Measurements from ENCODE around the gene NCDN.

Gene NCDN

GRCh38 chr1:35554266-35555211 lies 3.1 kb upstream of the NCDN start:
- intact Hi-C loops (cut with DNase I): loop anchor here (5.0 kb wide), 1 partner anchor 88 kb away; the partner anchor contains the start of gene PSMB2
- no peak for DNase-seq

- intact Hi-C loops (cut with DNase I): loop anchor here (5.0 kb wide), 1 partner anchor 87 kb away; the partner anchor contains the start of gene PSMB2
- no peak for DNase-seq
Observed at GRCh38 chr1:35555212-35555584, 2.4 kb upstream of the NCDN start.

- intact Hi-C loops (cut with DNase I): loop anchor here (5.0 kb wide), 1 partner anchor 86 kb away; the partner anchor contains the start of gene PSMB2
- no peak for DNase-seq
Observed at GRCh38 chr1:35555601-35556477, 1.8 kb upstream of the NCDN start.

GRCh38 chr1:35556484-35557117 lies 998 bp upstream of the NCDN start:
- no peak for DNase-seq
- intact Hi-C loops (cut with DNase I): loop anchor here (5.0 kb wide), 1 partner anchor 86 kb away; the partner anchor contains the start of gene PSMB2

GRCh38 chr1:35557118-35557610 lies 435 bp upstream of the NCDN start, which contains the start of gene KIAA0319L:
TSS of gene KIAA0319L (minus strand) at chr1:35557403. CDS start at chr1:35554491, 2,912 bp downstream.
- intact Hi-C loops (cut with DNase I): loop anchor here (5.0 kb wide), 1 partner anchor 85 kb away; the partner anchor contains the start of gene PSMB2
- DNase-seq: peak; percentile 90 to 98 (median 92)

DNA sequence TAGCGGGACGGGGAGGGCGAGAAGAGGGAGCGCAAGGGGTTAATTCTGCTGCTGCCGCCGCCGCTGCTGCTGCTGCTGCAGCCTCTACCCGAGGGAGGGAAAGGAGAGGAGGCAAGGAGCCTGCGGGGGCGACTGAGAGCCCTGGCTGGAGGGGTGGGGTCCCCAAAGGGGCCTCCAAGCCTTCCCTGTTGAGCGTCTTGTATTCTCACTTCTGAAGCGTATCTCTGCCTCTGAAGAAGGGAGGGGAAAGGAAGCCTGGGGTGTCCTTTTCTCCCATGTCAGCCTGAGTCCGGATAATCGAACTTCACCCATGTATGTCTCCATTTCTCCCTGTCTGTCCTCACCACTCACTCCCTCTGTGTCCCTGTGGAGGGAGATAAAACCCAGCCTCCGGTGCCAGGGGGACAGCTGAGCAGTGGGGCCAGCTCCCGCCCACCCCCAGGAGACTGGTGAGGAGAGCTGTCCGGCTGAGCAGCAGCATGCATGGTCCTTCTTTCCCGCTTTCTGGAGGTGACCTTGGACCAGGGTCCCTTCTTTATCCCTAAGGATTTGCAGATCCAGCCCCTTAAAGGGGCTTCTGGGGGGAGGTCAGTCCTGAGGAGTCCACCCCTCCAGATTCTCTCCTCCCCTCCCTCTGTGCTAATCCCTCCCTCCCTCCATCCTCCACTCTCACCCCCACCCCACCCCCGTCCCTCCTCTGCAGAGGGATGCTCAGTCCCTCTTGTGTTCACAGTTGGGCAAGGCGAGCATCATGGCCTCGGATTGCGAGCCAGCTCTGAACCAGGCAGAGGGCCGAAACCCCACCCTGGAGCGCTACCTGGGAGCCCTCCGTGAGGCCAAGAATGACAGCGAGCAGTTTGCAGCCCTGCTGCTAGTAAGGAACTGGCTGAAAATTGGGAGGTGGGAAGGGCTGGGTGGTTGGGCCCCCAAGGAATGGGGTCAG lies 1.0 kb downstream of the NCDN start:
- peak in 3 of 10 donors; percentile 80 to 87 (median 84) for DNase-seq
- intact Hi-C loops (cut with DNase I): loop anchor here (2.0 to 5.0 kb wide), 2 partner anchors 84 to 366 kb away; partner anchors contain the start of genes PSMB2 and SFPQ

DNA sequence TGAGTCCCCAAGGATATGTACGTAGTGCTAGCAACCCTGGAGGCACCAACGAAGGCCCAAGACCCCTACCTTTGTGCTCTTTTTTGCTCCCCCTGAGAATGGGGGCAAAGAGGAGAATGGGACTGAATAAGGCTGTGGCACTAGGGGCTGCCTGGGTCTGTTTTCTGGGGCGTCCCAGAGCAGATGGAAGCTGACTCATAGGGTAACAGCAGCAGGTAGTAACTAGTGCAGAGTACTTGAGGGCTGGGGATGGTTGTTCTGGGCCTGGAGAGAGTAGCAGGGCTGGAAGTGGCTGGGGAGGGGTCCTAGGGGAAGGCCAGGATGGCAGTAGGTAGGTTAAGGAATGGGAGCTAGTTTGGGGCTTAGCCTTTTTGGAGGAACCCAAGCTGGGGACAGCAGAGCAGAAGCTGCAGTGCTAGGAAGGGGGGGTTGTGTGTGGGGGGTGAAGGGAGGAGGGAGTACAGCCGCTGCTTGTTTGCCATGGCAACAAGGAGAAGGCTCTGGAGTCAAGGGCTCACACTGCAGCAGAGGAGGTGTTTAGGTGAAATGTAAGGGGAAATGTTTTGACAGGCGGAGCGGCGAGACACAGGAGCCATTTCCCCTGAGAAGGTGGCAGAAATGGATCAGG lies 1.8 kb downstream of the NCDN start:
- peak in 2 of 10 donors; percentile 82 to 90 for DNase-seq
- intact Hi-C loops (cut with DNase I): loop anchor here (2.0 to 5.0 kb wide), 2 partner anchors 83 to 367 kb away; partner anchors contain the start of genes PSMB2 and SFPQ

DNA sequence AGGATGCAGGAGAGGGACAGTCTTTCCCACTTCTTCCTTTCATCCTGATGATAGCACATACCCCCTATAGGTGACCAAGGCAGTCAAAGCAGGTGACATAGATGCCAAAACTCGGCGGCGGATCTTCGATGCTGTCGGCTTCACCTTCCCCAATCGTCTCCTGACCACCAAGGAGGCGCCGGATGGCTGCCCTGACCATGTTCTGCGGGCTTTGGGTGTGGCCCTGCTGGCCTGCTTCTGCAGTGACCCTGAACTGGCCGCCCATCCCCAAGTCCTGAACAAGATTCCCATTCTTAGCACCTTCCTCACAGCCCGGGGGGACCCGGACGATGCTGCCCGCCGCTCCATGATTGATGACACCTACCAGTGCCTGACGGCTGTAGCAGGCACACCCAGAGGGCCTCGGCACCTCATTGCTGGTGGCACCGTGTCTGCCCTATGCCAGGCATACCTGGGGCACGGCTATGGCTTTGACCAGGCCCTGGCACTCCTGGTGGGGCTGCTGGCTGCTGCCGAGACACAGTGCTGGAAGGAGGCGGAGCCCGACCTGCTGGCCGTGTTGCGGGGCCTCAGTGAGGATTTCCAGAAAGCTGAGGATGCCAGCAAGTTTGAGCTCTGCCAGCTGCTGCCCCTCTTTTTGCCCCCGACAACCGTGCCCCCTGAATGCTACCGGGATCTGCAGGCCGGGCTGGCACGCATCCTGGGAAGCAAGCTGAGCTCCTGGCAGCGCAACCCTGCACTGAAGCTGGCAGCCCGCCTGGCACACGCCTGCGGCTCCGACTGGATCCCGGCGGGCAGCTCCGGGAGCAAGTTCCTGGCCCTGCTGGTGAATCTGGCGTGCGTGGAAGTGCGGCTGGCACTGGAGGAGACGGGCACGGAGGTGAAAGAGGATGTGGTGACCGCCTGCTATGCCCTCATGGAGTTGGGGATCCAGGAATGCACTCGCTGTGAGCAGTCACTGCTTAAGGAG lies 2.9 kb downstream of the NCDN start:
- intact Hi-C loops (cut with DNase I): no loop called here
- DNase-seq: peak; percentile 74 to 97 (median 84)

DNA sequence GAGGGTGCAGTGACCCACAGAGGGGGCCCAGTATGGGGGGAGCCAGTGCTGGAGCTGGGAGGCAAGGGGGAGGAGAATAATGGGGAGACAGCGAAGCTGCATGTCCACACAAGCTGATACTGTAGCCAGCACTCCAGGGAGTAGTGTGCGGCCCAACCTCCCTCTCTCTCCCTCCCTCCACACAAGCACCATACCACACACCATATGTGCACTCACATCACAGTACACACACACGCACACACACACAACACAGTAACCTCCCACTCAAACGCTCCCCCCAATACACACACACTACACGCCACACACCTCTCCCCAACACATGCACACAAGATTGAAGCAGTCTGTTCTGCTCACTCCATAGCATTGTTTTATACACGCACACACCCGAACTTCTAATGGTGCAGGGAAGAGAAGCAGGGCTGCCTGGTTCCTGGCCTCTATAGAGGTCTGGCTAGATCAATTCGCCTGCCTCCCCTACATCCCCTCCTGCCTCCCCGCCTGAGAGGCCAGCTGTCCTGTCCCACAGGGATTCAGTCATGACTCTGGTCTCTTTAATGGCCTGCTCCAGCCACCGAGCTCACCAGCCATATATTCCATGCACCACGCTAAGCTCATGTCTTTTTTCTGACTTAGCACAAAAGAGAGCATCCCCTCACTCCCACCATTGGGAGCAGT lies 3.8 kb downstream of the NCDN start:
- peak in 2 of 10 donors; percentile 87 to 89 for DNase-seq
- intact Hi-C loops (cut with DNase I): no loop called here

DNA sequence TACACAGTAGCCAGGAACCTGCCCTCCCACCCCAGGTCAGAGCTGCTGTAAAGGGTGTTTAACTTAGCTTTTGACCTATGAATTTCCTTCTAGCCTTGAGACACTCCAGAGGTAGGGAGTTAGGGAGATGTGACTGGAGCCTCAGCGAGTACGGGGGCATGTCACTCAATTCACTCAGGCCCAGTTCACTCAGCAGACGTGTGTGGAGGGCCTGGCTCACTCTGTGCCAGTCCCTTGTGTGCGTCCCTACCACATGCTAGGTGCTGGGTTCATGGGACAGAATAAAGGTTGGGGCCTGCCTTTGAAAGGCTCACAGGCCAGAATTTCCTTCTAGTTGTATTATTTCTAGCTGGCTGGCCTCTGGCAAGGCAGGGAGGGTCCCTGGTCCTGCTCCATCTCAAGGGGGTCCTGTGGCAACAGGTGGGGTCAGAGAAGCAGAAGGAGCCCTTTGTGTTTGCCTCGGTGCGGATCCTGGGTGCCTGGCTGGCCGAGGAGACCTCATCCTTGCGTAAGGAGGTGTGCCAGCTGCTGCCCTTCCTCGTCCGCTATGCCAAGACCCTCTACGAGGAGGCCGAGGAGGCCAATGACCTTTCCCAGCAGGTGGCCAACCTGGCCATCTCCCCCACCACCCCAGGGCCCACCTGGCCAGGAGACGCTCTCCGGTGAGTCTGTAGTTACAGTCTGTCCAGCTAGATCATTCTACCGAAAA lies 4.5 kb downstream of the NCDN start:
- intact Hi-C loops (cut with DNase I): no loop called here
- peak in 2 of 10 donors; percentile 59 to 62 for DNase-seq

- intact Hi-C loops (cut with DNase I): no loop called here
- peak in 2 of 10 donors; percentile 56 to 71 for DNase-seq
Observed at GRCh38 chr1:35563166-35563565, 5.6 kb downstream of the NCDN start.

- intact Hi-C loops (cut with DNase I): loop anchor here (1.0 kb wide), 1 partner anchor 113 kb away; no protein-coding TSS in a partner anchor
- DNase-seq: peak in 7 of 10 donors; percentile 73 to 94 (median 77)
Observed at GRCh38 chr1:35564037-35564883, 6.7 kb downstream of the NCDN start.

GRCh38 chr1:35564884-35565741 lies 7.5 kb downstream of the NCDN start:
- DNase-seq: peak in 2 of 10 donors; percentile 70 to 83
- intact Hi-C loops (cut with DNase I): loop anchor here (1.0 to 5.0 kb wide), 2 partner anchors 114 to 207 kb away; no protein-coding TSS in a partner anchor

GRCh38 chr1:35565742-35566133 lies 8.1 kb downstream of the NCDN start:
- intact Hi-C loops (cut with DNase I): loop anchor here (5.0 kb wide), 1 partner anchor 207 kb away; no protein-coding TSS in a partner anchor
- DNase-seq: peak in 1 of 10 donors; percentile 57

Measured in posterior cingulate gyrus (tissue), 11 donors.